GM18951 (cell line): ENCODE measurements around the gene SMIM41.

Experiments used
- POLR2A ChIP-seq: IDR thresholded peaks from 4 replicates; pipeline ENCODE4 v1.6.1; 2011; ENCODE audit warnings: mild to moderate bottlenecking; ENCODE audit not compliant: insufficient read length, insufficient read depth; ENCODE audit errors: extremely low read depth
- in situ Hi-C: fragments of 300-500 bp; cut with MboI; formaldehyde crosslinking; loops from one replicate; pipeline ENCODE4 v1.12.0; 2022; ENCODE audit warnings: low sequenced_read_pairs, mixed read lengths, inconsistent platforms; ENCODE audit not compliant: unreplicated experiment

SMIM41 gene

DNA sequence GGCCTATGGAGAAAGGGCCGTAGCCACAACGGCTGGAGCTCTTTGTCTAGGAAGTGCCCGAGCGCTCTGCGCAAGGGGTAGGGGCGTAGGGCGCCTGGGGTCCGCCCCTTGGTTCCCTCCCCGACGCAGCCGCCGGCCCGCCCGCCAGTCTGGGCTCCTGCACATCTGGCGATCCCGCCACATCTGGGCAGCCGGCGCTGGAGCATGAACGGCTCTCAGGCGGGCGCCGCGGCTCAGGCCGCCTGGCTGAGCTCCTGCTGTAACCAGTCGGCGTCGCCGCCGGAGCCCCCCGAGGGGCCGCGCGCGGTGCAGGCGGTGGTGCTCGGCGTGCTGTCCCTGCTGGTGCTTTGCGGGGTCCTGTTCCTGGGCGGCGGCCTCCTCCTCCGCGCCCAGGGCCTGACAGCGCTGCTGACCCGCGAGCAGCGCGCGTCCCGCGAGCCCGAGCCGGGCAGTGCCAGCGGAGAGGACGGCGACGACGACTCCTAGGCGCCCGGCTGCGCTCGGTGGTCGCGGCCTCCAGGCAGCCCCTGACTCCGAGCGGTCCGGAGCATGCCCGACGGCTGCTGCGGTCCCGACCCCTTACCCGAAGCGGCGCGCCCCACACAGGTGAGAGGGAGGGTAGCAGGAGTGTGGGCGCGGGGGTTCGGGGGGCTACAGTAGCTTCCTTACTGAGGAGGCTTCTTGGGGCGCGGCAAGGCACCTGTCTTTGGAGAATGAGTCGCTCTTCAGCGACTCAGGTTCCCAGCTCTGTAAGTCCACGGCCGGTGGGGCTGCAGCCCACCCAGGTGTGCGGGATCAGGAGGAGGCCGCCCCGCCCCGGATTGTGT lies at the start of gene SMIM41:
SMIM41 (plus strand) TSS at position 129 of the 827 bp plus-strand sequence; CDS start at position 205, 76 bp downstream.
- in situ Hi-C loops, result loop anchor here (5.0 kb wide), 1 partner anchor 52 kb away; no protein-coding TSS in a partner anchor

DNA sequence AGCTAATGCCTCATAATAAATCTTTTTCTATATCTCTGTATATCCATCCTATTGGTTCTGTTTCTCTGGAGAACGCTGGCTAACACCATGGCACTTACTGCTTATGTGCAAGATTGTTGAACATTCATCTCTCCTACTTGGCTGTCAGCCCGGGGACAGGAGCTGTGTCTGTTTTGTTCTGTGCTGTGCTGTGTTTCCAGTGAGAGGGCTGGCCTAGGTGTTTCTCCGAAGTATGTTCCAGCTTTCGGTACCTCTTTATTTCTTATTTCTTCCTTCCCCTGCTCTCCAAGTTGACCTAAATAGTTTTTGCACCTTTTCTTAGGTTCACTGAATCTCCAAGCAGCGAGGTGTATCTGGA lies 47.1 kb upstream of the SMIM41 start:
- in situ Hi-C loops, result no loop called here
- no peak for TF ChIP-seq POLR2A

More for the DNA sequence above, at the start of gene SMIM41:
- no peak for TF ChIP-seq POLR2A

DNA sequence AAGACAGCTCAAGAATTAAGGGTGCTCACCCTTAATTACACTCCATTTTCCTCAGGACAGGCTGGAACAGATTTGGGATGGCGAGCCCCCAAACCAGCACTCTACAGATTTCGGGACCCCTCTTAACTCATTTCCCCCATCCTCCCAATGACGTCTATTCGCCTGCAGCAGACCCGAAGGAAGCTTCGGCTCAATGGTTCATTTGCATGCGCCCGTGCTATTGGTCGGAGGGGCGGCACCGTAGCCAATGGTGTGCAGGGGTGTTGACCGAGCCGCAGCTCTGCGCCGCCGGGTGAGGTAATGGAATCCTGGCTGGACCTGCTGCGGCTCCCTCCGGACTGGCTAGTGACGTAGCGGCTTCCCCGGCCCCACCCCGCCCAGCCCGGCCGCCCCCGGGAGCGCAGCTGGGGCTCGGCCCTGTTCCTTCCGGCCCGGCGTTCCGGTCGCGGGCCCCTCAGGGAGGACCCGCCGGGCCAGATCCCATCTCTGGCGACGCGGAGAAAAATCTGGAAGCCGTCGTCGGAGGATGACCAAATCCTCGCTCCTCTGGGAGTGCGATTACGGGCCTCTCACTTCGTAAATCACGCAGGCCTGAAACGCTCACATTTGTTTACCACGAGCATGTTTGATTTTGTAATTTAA lies 46.6 kb upstream of the SMIM41 start:
- TF ChIP-seq POLR2A, result peak; percentile 60
- in situ Hi-C loops, result no loop called here

- in situ Hi-C loops, result no loop called here
- no peak for TF ChIP-seq POLR2A
These were observed 45.9 kb upstream of the SMIM41 start for GRCh38 chr12:52033446-52034140.

GRCh38 chr12:52035190-52035589 lies 44.3 kb upstream of the SMIM41 start:
- TF ChIP-seq POLR2A, result no peak
- in situ Hi-C loops, result no loop called here

GRCh38 chr12:52035926-52036325 lies 43.6 kb upstream of the SMIM41 start:
- in situ Hi-C loops, result no loop called here
- no peak for TF ChIP-seq POLR2A

- in situ Hi-C loops, result no loop called here
- peak; percentile 15 for TF ChIP-seq POLR2A
These were observed 42.8 kb upstream of the SMIM41 start for GRCh38 chr12:52036587-52037171.

DNA sequence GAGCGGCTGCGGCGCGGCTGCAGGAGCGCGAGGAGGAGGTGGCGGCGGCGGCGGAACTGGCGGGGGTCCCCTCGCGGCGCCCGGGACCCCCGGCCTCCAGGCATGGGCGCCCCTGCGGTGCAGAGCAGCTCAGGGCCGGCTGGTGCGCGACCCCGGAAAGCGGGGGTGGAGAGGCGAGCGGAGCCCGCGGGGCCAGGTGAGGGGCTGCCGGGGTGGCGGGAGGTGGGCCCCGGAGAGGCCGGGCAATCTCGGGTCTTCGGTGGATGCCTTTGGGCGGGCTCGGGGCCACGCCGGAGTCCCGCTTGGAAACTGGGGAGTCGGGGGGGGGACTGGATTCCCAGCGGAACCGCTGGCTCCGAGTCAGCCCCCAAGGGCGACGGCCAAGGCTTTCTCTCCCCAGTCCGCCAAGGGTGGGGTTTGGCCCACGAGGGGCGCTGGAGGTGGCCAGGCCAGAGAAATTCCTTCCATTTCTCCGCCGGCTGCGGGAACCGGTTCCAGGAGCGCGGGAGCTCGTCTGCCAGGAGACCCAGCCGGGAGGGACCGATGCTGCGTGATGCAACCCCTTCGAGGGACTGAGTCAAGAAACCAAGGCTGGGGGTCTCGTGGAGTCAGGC lies 42.1 kb upstream of the SMIM41 start:
- in situ Hi-C loops, result no loop called here
- no peak for TF ChIP-seq POLR2A

- no peak for TF ChIP-seq POLR2A
- in situ Hi-C loops, result no loop called here
These were observed 41.1 kb upstream of the SMIM41 start for GRCh38 chr12:52038447-52038846.

DNA sequence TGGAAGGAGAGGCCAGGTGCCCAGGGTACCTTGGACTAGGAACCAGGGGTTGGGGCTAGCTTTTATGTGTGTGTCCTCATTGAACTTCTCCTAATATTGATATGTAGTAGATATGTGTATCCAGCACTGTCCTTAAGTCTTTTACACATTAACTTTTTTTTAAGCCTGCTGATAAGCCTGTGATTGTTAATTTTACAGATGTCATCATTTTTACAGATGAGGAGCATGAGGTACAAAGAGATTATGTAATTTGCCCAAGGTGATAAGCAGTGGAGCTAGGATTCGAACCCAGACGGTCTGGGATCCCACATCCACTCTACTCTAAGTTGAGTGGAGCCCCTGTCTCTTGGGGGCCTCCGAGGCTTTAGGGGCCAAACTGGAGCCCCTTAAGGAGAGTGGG lies 38.5 kb upstream of the SMIM41 start:
- in situ Hi-C loops, result no loop called here
- no peak for TF ChIP-seq POLR2A

DNA sequence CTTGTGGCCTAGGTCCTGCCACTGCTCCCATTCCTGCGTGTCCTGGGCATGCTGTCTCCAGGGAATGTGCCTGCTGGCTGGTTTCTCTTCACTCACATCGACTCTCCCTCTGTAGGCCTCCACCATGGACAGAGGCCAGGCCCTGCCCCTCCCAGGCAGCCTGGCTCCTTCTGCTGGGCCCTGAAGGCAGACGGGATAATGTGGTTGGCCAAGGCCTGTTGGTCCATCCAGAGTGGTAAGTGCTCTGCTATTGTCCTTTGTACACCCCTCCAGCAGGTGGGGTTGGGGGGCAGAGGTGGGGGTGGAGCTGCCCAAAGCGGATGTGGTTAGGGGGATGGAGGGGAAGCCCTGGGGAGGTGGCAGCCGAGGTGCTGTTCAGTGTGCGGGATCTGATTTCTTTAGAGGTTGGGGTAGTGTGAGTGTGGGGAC lies 37.8 kb upstream of the SMIM41 start:
- in situ Hi-C loops, result no loop called here
- no peak for TF ChIP-seq POLR2A

DNA sequence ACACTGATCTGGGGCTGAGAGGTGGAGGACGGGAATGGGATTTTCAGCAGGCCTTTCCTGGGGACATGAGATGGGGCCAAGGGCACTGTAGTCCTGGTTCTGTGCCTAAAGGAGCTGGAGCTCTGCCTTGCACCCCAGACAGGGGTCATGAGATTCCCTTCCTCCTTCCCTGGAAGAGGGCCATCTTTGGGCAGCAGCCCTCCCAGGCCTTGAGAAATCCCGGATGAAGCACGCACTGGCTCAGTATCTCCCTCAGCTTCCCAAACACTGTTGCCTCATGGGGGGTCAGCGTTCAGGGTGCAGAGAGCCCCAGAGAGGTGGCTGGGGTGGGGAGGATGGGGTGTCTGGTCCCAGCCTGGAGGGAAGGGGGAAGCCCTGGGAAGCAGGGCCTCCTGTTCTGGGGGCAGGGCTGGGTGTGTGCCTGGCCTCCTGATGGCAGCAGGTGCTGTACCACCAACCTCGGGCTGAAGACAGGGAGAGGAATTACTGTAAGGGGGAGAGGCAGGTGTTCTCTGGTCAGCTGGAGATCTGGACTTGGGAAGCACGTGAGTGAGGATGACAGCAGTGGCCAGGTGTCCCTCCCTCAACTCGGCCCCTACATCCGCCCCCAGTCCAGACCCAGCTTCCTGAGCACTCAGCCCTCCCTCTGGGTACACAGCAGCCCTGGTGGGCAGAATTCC lies 36.7 kb upstream of the SMIM41 start:
- in situ Hi-C loops, result no loop called here
- no peak for TF ChIP-seq POLR2A
